A549 (cell line): ENCODE data around the gene NCKIPSD. TPM values are rescaled to one million over a fixed set of nuclear protein-coding genes. Genes with fewer than 3 reads are reported as not detected.

Experiments
- ATAC-seq, 2 experiments: fragments of 200-7000 bp in 1 of 2; fragments of >200 bp in 1 of 2; cut with Nextera tagmentation in 1 of 2; cut with Tn5 transposase in 1 of 2; 3 replicates each; pipeline versions ENCODE4 v1.8.0 to v1.9.1; 2018 to 2020; ENCODE audit warnings: mild to moderate bottlenecking in 1 of 2, moderate library complexity in 1 of 2
- CTCF ChIA-PET: fragments of 300-600 bp; sonication (Branson Sonifier 250); formaldehyde crosslinking; extraction: SDS; loops from one replicate; lab custom pipeline; 2021; ENCODE audit warnings: antibody characterized with exemption, inconsistent platforms; lab: Yijun Ruan, JAX
- POLR2A ChIA-PET: fragments of 350-600 bp; formaldehyde crosslinking; extraction: SDS; loops from one replicate; lab custom pipeline; 2021; ENCODE audit warnings: antibody characterized with exemption, inconsistent platforms; lab: Yijun Ruan, JAX
- DNase-seq, 2 experiments: peaks; one replicate each; pipeline versions ENCODE4 v3.0.0 to v3.0.0-alpha.2; 2011 to 2016; ENCODE audit warnings: low read depth in 1 of 2, low spot score in 1 of 2
- FAIRE-seq: peaks from 2 replicates; lab custom pipeline; 2011; peaks lifted over from hg19 to GRCh38; lab: Jason Lieb, UNC
- H3K27ac ChIP-seq, 2 experiments: fragments of >200 bp; sonication (Bioruptor Twin); formaldehyde crosslinking; 3 replicates each; pipeline ENCODE4 v1.5.1; 2016 to 2017
- H3K4me1 ChIP-seq: fragments of >200 bp; sonication (Bioruptor Twin); formaldehyde crosslinking; 3 replicates; pipeline ENCODE4 v1.6.1; 2016
- H3K4me2 ChIP-seq: fragments of >200 bp; sonication (Bioruptor Twin); formaldehyde crosslinking; 3 replicates; pipeline ENCODE4 v1.6.1; 2016
- H3K4me3 ChIP-seq: fragments of >200 bp; sonication (Bioruptor Twin); formaldehyde crosslinking; 3 replicates; pipeline ENCODE4 v1.5.1; 2016
- H3K9me3 ChIP-seq: fragments of >200 bp; sonication (Bioruptor Twin); formaldehyde crosslinking; 3 replicates; pipeline ENCODE4 v1.6.1; 2016
- BHLHE40 ChIP-seq: IDR thresholded peaks from 2 replicates; pipeline ENCODE4 v1.6.1; 2012; ENCODE audit warnings: low read depth, low read length, inconsistent platforms
- CEBPB ChIP-seq, 2 experiments: fragments of >200 bp in 1 of 2; sonication (Bioruptor Twin) in 1 of 2; formaldehyde crosslinking in 1 of 2; IDR thresholded peaks; 2 replicates each; pipeline ENCODE4 v1.6.1; 2012 to 2016
- CTCF ChIP-seq: fragments of >200 bp; sonication (Bioruptor Twin); formaldehyde crosslinking; IDR thresholded peaks from 3 replicates; pipeline ENCODE4 v1.5.1; 2016
- EHF ChIP-seq: fragments of 250-450 bp; sonication (Bioruptor Pico); IDR thresholded peaks from 2 replicates; pipeline ENCODE4 v1.5.0; 2020; ENCODE audit warnings: mild to moderate bottlenecking
- EHMT2 ChIP-seq: fragments of 200-600 bp; sonication (generic); IDR thresholded peaks from 2 replicates; pipeline ENCODE4 v1.6.1; 2016; ENCODE audit warnings: antibody characterized with exemption, low read depth, mild to moderate bottlenecking, moderate library complexity
- GATA3 ChIP-seq: IDR thresholded peaks from 2 replicates; pipeline ENCODE4 v1.6.1; 2012; ENCODE audit warnings: borderline replicate concordance
- HEYL ChIP-seq: fragments of 250-450 bp; sonication (Bioruptor Pico); IDR thresholded peaks from 2 replicates; pipeline ENCODE4 v1.8.0; 2021; ENCODE audit warnings: mild to moderate bottlenecking, moderate library complexity
- HMGXB4 ChIP-seq: fragments of 250-450 bp; sonication (Bioruptor Pico); IDR thresholded peaks from 2 replicates; pipeline ENCODE4 v1.5.0; 2021; ENCODE audit warnings: mild to moderate bottlenecking, moderate library complexity, borderline replicate concordance
- JUN ChIP-seq, 2 experiments: fragments of >200 bp; sonication (Bioruptor Twin); formaldehyde crosslinking; IDR thresholded peaks; 2 replicates in 1 of 2; 3 replicates in 1 of 2; pipeline ENCODE4 v1.6.1; 2016 to 2017
- POLR2AphosphoS2 ChIP-seq: conservative IDR thresholded peaks from 2 replicates; pipeline ENCODE4 v1.6.1; 2012; ENCODE audit warnings: low read length, improper control_type of control experiment, inconsistent platforms
- RNF2 ChIP-seq: fragments of 200-600 bp; sonication (generic); IDR thresholded peaks from 2 replicates; pipeline ENCODE4 v1.6.1; 2016; ENCODE audit warnings: low read depth, mild to moderate bottlenecking, antibody characterized with exemption, moderate library complexity, borderline replicate concordance
- SMC3 ChIP-seq: fragments of >200 bp; sonication (Bioruptor Twin); formaldehyde crosslinking; IDR thresholded peaks from 3 replicates; pipeline ENCODE4 v1.6.1; 2018; ENCODE audit warnings: inconsistent platforms
- ZFP36 ChIP-seq: fragments of 450-650 bp; IDR thresholded peaks from 2 replicates; pipeline ENCODE4 v1.6.1; 2014; ENCODE audit warnings: borderline replicate concordance; ENCODE audit not compliant: partially characterized antibody
- ZSCAN20 ChIP-seq: fragments of 250-450 bp; sonication (Bioruptor Pico); IDR thresholded peaks from 2 replicates; pipeline ENCODE4 v1.8.0; 2022; ENCODE audit warnings: mild to moderate bottlenecking, moderate library complexity
- WGBS: methylation state at CpG from one replicate; pipeline ENCODE4 v1.1.6; 2017; ENCODE audit errors: missing lambda C conversion rate; 5-methylcytosine and 5-hydroxymethylcytosine counted together
- polyA plus RNA-seq, 4 experiments: library from polyadenylated mRNA; depleted of rRNA in 3 of 4; stranded (reverse); fragments of >200 nt; fragmentation: RNase III in 1 of 4; extraction: RNeasy Plus Mini Kit Qiagen cat#74134 plus additional on column Dnase treatment in 1 of 4; gene quantifications; 2 replicates in 3 of 4; 3 replicates in 1 of 4; pipeline ENCODE4 v1.2.3, GENCODE V29; 2011 to 2017
- TF ChIP-seq, protein P1 (sequence below): IDR thresholded peaks from 2 replicates; pipeline ENCODE4 v1.6.1; 2012; ENCODE audit warnings: low read depth, borderline replicate concordance
- TF ChIP-seq, protein P2 (sequence below): fragments of 450-650 bp; IDR thresholded peaks from 2 replicates; pipeline ENCODE4 v1.6.1; 2014; ENCODE audit warnings: antibody characterized with exemption
- TF ChIP-seq, protein P3 (sequence below): fragments of 150-350 bp; IDR thresholded peaks from 2 replicates; pipeline ENCODE4 v1.6.1; 2014; ENCODE audit warnings: low read depth, mild to moderate bottlenecking, low read length

NCKIPSD gene
- polyA plus RNA-seq, 2 of the 4 experiments (the other 2 are of a cell fraction) = 10.2 to 10.9 TPM

- no peak for ATAC-seq
- no peak for DNase-seq
- Histone ChIP-seq H3K4me3 (no peak overlapping the region), H3K4me1 (no peaks in the 10 kb centered on the region), H3K4me2 (no peak overlapping the region), H3K27ac (no peak overlapping the region), H3K9me3 (no peaks in the 10 kb centered on the region)
- TF ChIP-seq EHMT2 = no peak
- no peak for TF ChIP-seq POLR2AphosphoS2
- no peak for TF ChIP-seq HMGXB4 (CRISPR knock-in tag)
- no peak for TF ChIP-seq BHLHE40
- no peak for TF ChIP-seq GATA3
- no peak for TF ChIP-seq CTCF
- TF ChIP-seq, protein P1, sequence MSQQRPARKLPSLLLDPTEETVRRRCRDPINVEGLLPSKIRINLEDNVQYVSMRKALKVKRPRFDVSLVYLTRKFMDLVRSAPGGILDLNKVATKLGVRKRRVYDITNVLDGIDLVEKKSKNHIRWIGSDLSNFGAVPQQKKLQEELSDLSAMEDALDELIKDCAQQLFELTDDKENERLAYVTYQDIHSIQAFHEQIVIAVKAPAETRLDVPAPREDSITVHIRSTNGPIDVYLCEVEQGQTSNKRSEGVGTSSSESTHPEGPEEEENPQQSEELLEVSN = no peak
- TF ChIP-seq ZFP36 = no peak
- no peak for FAIRE-seq
- ChIA-PET CTCF (interaction anchor here (1.1 to 1.2 kb wide), 2 partner anchors 11 to 17 kb away, joined by 4 read pairs; partner anchors contain the start of gene CELSR3), POLR2A (no interaction called here)
- 93% methylated on average over 16 of the region's 22 CpGs for WGBS
Observed at GRCh38 chr3:48644898-48645760, 40.6 kb downstream of the NCKIPSD start.

- DNase-seq = no peak
- no peak for TF ChIP-seq SMC3
- TF ChIP-seq, protein P2, sequence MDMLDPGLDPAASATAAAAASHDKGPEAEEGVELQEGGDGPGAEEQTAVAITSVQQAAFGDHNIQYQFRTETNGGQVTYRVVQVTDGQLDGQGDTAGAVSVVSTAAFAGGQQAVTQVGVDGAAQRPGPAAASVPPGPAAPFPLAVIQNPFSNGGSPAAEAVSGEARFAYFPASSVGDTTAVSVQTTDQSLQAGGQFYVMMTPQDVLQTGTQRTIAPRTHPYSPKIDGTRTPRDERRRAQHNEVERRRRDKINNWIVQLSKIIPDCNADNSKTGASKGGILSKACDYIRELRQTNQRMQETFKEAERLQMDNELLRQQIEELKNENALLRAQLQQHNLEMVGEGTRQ = no peak
- TF ChIP-seq CEBPB (IDR thresholded peaks at IDR 0.05) = no peak
- no peak for TF ChIP-seq EHF (CRISPR knock-in tag)
- TF ChIP-seq RNF2 = no peak
- no peak for TF ChIP-seq ZSCAN20 (CRISPR knock-in tag)
- no peak for TF ChIP-seq HEYL
- TF ChIP-seq, protein P3, sequence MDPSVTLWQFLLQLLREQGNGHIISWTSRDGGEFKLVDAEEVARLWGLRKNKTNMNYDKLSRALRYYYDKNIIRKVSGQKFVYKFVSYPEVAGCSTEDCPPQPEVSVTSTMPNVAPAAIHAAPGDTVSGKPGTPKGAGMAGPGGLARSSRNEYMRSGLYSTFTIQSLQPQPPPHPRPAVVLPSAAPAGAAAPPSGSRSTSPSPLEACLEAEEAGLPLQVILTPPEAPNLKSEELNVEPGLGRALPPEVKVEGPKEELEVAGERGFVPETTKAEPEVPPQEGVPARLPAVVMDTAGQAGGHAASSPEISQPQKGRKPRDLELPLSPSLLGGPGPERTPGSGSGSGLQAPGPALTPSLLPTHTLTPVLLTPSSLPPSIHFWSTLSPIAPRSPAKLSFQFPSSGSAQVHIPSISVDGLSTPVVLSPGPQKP = no peak
- no peak for TF ChIP-seq JUN (IDR thresholded peaks at IDR 0.05)
- TF ChIP-seq HMGXB4 (CRISPR knock-in tag) = no peak
- CTCF ChIA-PET = no interaction called here
- WGBS = 80% methylated on average over 1 of the region's 12 CpGs
- H3K4me2 ChIP-seq = no peak overlapping the region
- FAIRE-seq = no peak
- no peaks in the 10 kb centered on the region for H3K4me1 ChIP-seq
- no peak overlapping the region for H3K27ac ChIP-seq
- no peaks in the 10 kb centered on the region for H3K9me3 ChIP-seq
- POLR2A ChIA-PET = no interaction called here
- no peak for ATAC-seq
- H3K4me3 ChIP-seq = no peak overlapping the region
Observed at GRCh38 chr3:48642605-48643004, 43.1 kb downstream of the NCKIPSD start.
